IMR-90 (cell line): ENCODE data around the gene SLC66A2. TPM values are rescaled to one million over a fixed set of nuclear protein-coding genes. Genes with fewer than 3 reads are reported as not detected.

Source experiments
- ATAC-seq: fragments of 200-7000 bp; cut with Tn5 transposase; 2 replicates; pipeline ENCODE4 v1.9.1; 2020; ENCODE audit warnings: low read depth, mild to moderate bottlenecking, moderate library complexity
- BruUV-seq: library from RNA; stranded (reverse); fragments of 400-500 nt; replicated peaks from 2 replicates; lab custom pipeline; 2021; lab: Mats Ljungman, UMichigan
- CTCF ChIA-PET: fragments of 300-600 bp; formaldehyde crosslinking; extraction: SDS; loops from one replicate; lab custom pipeline; 2021; ENCODE audit warnings: antibody characterized with exemption; lab: Yijun Ruan, JAX
- POLR2A ChIA-PET: fragments of 300-600 bp; sonication (Branson Sonifier 250); formaldehyde crosslinking; loops from one replicate; lab custom pipeline; 2022; ENCODE audit warnings: antibody characterized with exemption; ENCODE audit not compliant: unreplicated experiment; lab: Charles Lee
- DNase-seq: peaks from one replicate; pipeline ENCODE4 v3.0.0; 2013
- H2AFZ ChIP-seq: replicated peaks from 2 replicates; pipeline ENCODE3; 2013; ENCODE audit warnings: low read length, mild to moderate bottlenecking; ENCODE audit not compliant: poor library complexity
- H2AK5ac ChIP-seq: 2 replicates; pipeline ENCODE4 v1.6.1; 2013; ENCODE audit warnings: low read depth, low read length, inconsistent platforms
- H2AK9ac ChIP-seq: replicated peaks from 2 replicates; pipeline ENCODE3; 2013; ENCODE audit warnings: mild to moderate bottlenecking, low read depth, low read length, moderate library complexity; ENCODE audit not compliant: poor library complexity
- H2BK120ac ChIP-seq: 2 replicates; pipeline ENCODE4 v1.6.1; 2013; ENCODE audit warnings: low read depth, low read length, inconsistent platforms
- H2BK15ac ChIP-seq: 3 replicates; pipeline ENCODE4 v1.6.1; 2013; ENCODE audit warnings: low read depth, low read length, inconsistent platforms
- H2BK20ac ChIP-seq: 2 replicates; pipeline ENCODE4 v1.6.1; 2013; ENCODE audit warnings: low read depth, mild to moderate bottlenecking, inconsistent platforms, low read length, moderate library complexity
- H2BK5ac ChIP-seq: 2 replicates; pipeline ENCODE4 v1.6.1; 2013; ENCODE audit warnings: mild to moderate bottlenecking, low read depth, low read length, inconsistent platforms; ENCODE audit not compliant: poor library complexity, severe bottlenecking
- H3K14ac ChIP-seq: replicated peaks from 2 replicates; pipeline ENCODE4 v1.6.1; 2013; ENCODE audit warnings: low read depth, low read length, inconsistent platforms
- H3K18ac ChIP-seq: 2 replicates; pipeline ENCODE4 v1.6.1; 2013; ENCODE audit warnings: low read depth, low read length, control low read depth
- H3K23ac ChIP-seq: 2 replicates; pipeline ENCODE4 v1.6.1; 2013; ENCODE audit warnings: low read depth, low read length, inconsistent platforms
- H3K27ac ChIP-seq: 2 replicates; pipeline ENCODE4 v1.5.1; 2013; ENCODE audit warnings: mild to moderate bottlenecking, control low read depth, low read length; ENCODE audit not compliant: insufficient read depth
- H3K27me3 ChIP-seq: 2 replicates; pipeline ENCODE4 v1.6.1; 2013; ENCODE audit warnings: low read length; ENCODE audit not compliant: control insufficient read depth, insufficient read depth
- H3K36me3 ChIP-seq: 2 replicates; pipeline ENCODE4 v1.6.1; 2013; ENCODE audit warnings: low read length, mixed read lengths; ENCODE audit not compliant: control insufficient read depth, insufficient read depth
- H3K4ac ChIP-seq: 2 replicates; pipeline ENCODE4 v1.6.1; 2013; ENCODE audit warnings: low read depth, low read length, inconsistent platforms
- H3K4me1 ChIP-seq: 2 replicates; pipeline ENCODE4 v1.6.1; 2013; ENCODE audit warnings: low read length, mixed read lengths; ENCODE audit not compliant: control insufficient read depth, insufficient read depth
- H3K4me2 ChIP-seq: 2 replicates; pipeline ENCODE4 v1.6.1; 2013; ENCODE audit warnings: low read depth, mild to moderate bottlenecking, control low read depth, low read length, moderate library complexity
- H3K4me3 ChIP-seq: 2 replicates; pipeline ENCODE4 v1.5.1; 2013; ENCODE audit warnings: low read depth, mild to moderate bottlenecking, control low read depth, low read length, moderate library complexity; ENCODE audit not compliant: insufficient read depth
- H3K56ac ChIP-seq: 2 replicates; pipeline ENCODE4 v1.6.1; 2013; ENCODE audit warnings: low read length, inconsistent platforms; ENCODE audit not compliant: insufficient read depth; ENCODE audit errors: extremely low read depth
- H3K79me1 ChIP-seq, 2 experiments: 2 replicates each; pipeline ENCODE4 v1.6.1; 2013; ENCODE audit warnings: low read length in 2 of 2, inconsistent platforms in 1 of 2, low read depth in 1 of 2
- H3K9ac ChIP-seq: 2 replicates; pipeline ENCODE4 v1.6.1; 2013; ENCODE audit warnings: low read depth, low read length, control low read depth
- H3K9me1 ChIP-seq: 2 replicates; pipeline ENCODE4 v1.6.1; 2013; ENCODE audit warnings: low read length, inconsistent platforms; ENCODE audit not compliant: insufficient read depth
- H3K9me3 ChIP-seq: 2 replicates; pipeline ENCODE4 v1.6.1; 2013; ENCODE audit warnings: low read length; ENCODE audit not compliant: control insufficient read depth, insufficient read depth
- H4K20me1 ChIP-seq: 2 replicates; pipeline ENCODE4 v1.6.1; 2013; ENCODE audit warnings: low read length, inconsistent platforms; ENCODE audit not compliant: insufficient read depth
- H4K5ac ChIP-seq: 2 replicates; pipeline ENCODE4 v1.6.1; 2013; ENCODE audit warnings: mild to moderate bottlenecking, low read depth, low read length, control low read depth
- H4K8ac ChIP-seq, 2 experiments: 2 replicates each; pipeline ENCODE4 v1.6.1; 2013; ENCODE audit warnings: low read depth in 2 of 2, low read length in 2 of 2, control low read depth in 1 of 2, inconsistent platforms in 1 of 2
- H4K91ac ChIP-seq: 2 replicates; pipeline ENCODE4 v1.6.1; 2013; ENCODE audit warnings: low read depth, low read length, inconsistent platforms; ENCODE audit not compliant: insufficient read depth
- BHLHE40 ChIP-seq: fragments of 150-350 bp; IDR thresholded peaks from 2 replicates; pipeline ENCODE4 v1.6.1; 2016; ENCODE audit warnings: mild to moderate bottlenecking, low read depth, low read length
- CEBPB ChIP-seq: IDR thresholded peaks from 2 replicates; pipeline ENCODE4 v1.6.1; 2012; ENCODE audit warnings: low read depth, low read length, improper control_type of control experiment
- CTCF ChIP-seq: conservative IDR thresholded peaks from 2 replicates; pipeline ENCODE4 v1.5.1; 2012; ENCODE audit warnings: mild to moderate bottlenecking, low read depth, low read length, improper control_type of control experiment
- ELK1 ChIP-seq: fragments of 150-350 bp; IDR thresholded peaks from 2 replicates; pipeline ENCODE4 v1.6.1; 2016; ENCODE audit warnings: low read depth, mild to moderate bottlenecking, low read length, moderate library complexity, borderline replicate concordance
- FOS ChIP-seq: fragments of 150-350 bp; IDR thresholded peaks from 2 replicates; pipeline ENCODE4 v1.6.1; 2016; ENCODE audit warnings: low read depth, low read length
- MAFK ChIP-seq: IDR thresholded peaks from 2 replicates; pipeline ENCODE4 v1.6.1; 2012; ENCODE audit warnings: low read depth, low read length, improper control_type of control experiment
- MXI1 ChIP-seq: IDR thresholded peaks from 2 replicates; pipeline ENCODE4 v1.6.1; 2012; ENCODE audit warnings: low read depth, mild to moderate bottlenecking, low read length, moderate library complexity, borderline replicate concordance
- NFE2L2 ChIP-seq: fragments of 150-350 bp; IDR thresholded peaks from 2 replicates; pipeline ENCODE4 v1.6.1; 2016; ENCODE audit warnings: low read depth, mild to moderate bottlenecking, low read length
- POLR2A ChIP-seq: IDR thresholded peaks from 2 replicates; pipeline ENCODE4 v1.6.1; 2012; ENCODE audit warnings: mild to moderate bottlenecking, low read depth, low read length
- RAD21 ChIP-seq: IDR thresholded peaks from 2 replicates; pipeline ENCODE4 v1.6.1; 2012; ENCODE audit warnings: low read length, improper control_type of control experiment
- RCOR1 ChIP-seq: IDR thresholded peaks from 2 replicates; pipeline ENCODE4 v1.6.1; 2012; ENCODE audit warnings: mild to moderate bottlenecking, low read length, improper control_type of control experiment; ENCODE audit not compliant: insufficient replicate concordance
- RFX5 ChIP-seq: IDR thresholded peaks from 2 replicates; pipeline ENCODE4 v1.8.0; 2012; ENCODE audit warnings: low read depth, mild to moderate bottlenecking, low read length, moderate library complexity
- SMC3 ChIP-seq: fragments of 150-350 bp; IDR thresholded peaks from 2 replicates; pipeline ENCODE4 v1.6.1; 2016; ENCODE audit warnings: low read depth, mild to moderate bottlenecking, antibody characterized with exemption, low read length, moderate library complexity
- USF2 ChIP-seq: fragments of 150-350 bp; IDR thresholded peaks from 2 replicates; pipeline ENCODE4 v1.6.1; 2017; ENCODE audit warnings: mild to moderate bottlenecking, antibody characterized with exemption, low read length, low read depth
- whole genome bisulfite sequencing, 2 experiments: methylation state at CpG; one replicate each; pipeline versions ENCODE4 v1.1.5 to v1.1.7; 2013; ENCODE audit warnings: missing lambda C conversion rate in 2 of 2; ENCODE audit not compliant: insufficient read length in 1 of 2; ENCODE audit errors: extremely low coverage in 2 of 2; 5-methylcytosine and 5-hydroxymethylcytosine counted together
- dilution Hi-C: fragments of 300-500 bp; cut with HindIII; formaldehyde crosslinking; loops from one replicate; pipeline ENCODE4 v1.14.3; 2018; ENCODE audit warnings: low sequenced_read_pairs; ENCODE audit not compliant: unreplicated experiment
- in situ Hi-C: fragments of 300-500 bp; cut with MboI; formaldehyde crosslinking; loops from 3 replicates; pipeline ENCODE4 v1.14.3; 2019; ENCODE audit warnings: low sequenced_read_pairs, inconsistent platforms, mixed read lengths
- intact Hi-C: fragments of 100-400 bp; cut with micrococcal nuclease; formaldehyde crosslinking; loops from 2 replicates; pipeline ENCODE4 v1.10.0; 2022
- polyA plus RNA-seq, 3 experiments: library from polyadenylated mRNA; depleted of rRNA; stranded (reverse); fragments of >200 nt; gene quantifications; 2 replicates each; pipeline ENCODE4 v1.2.3, GENCODE V29; 2012; ENCODE audit warnings: low replicate concordance in 1 of 3
- total RNA-seq: library from RNA; depleted of rRNA; stranded (reverse); fragments of >200 nt; gene quantifications from 2 replicates; pipeline ENCODE4 v1.2.3, GENCODE V29; 2012

Gene SLC66A2
- total and polyA plus RNA-seq, 2 of the 4 experiments (the other 2 are of a cell fraction): 17.6 to 23.5 TPM

- TF ChIP-seq BHLHE40: no peak
- no peak for TF ChIP-seq FOS
- TF ChIP-seq MXI1: no peak
- TF ChIP-seq RAD21: no peak
Observed at GRCh38 chr18:79919089-79919488, 32.4 kb downstream of the SLC66A2 start (continued).

GRCh38 chr18:79918615-79919011 is 32.8 kb downstream of the SLC66A2 start:
- dilution Hi-C loops: no loop called here
- DNase-seq (no peak), ATAC-seq (no peak)
- peaks cover 10 to 23% of the 10 kb centered on the region in 2 experiments; a peak in 3 of 4 replicates for H3K79me1 ChIP-seq
- H2BK20ac ChIP-seq: no peak overlapping the region
- ChIA-PET POLR2A (no interaction called here), CTCF (no interaction called here)
- H3K4me2 ChIP-seq: no peak overlapping the region
- H3K9ac ChIP-seq: no peak overlapping the region
- H4K20me1 ChIP-seq: peaks cover 9% of the 10 kb centered on the region; the same call in 1 of the 2 replicates
- no peak overlapping the region for H3K4ac ChIP-seq
- in situ Hi-C loops: no loop called here
- intact Hi-C loops: no loop called here
- no peak overlapping the region for H4K8ac ChIP-seq
- H4K91ac ChIP-seq: no peak overlapping the region
- no peak overlapping the region for H2BK15ac ChIP-seq
- H2AFZ ChIP-seq: peak overlapping the region; percentile 21
- H2BK5ac ChIP-seq: no peak overlapping the region
- H2AK5ac ChIP-seq: no peak overlapping the region
- H3K9me1 ChIP-seq: no peaks in the 10 kb centered on the region
- peaks cover 11% of the 10 kb centered on the region; the same call in 1 of the 2 replicates for H3K9me3 ChIP-seq
- H3K27ac ChIP-seq: no peak overlapping the region
- BruUV-seq: no TSS peak
- H2BK120ac ChIP-seq: no peak overlapping the region
- H2AK9ac ChIP-seq: no peak overlapping the region
- H4K5ac ChIP-seq: no peak overlapping the region
- no peak overlapping the region for H3K14ac ChIP-seq
- no peak overlapping the region for H3K4me3 ChIP-seq
- no peaks in the 10 kb centered on the region for H3K4me1 ChIP-seq
- no peaks in the 10 kb centered on the region for H3K27me3 ChIP-seq
- H3K36me3 ChIP-seq: peaks cover 51% of the 10 kb centered on the region
- no peak overlapping the region for H3K23ac ChIP-seq
- 97% methylated on average over 15 of the region's 20 CpGs; no CpG with 5 or more reads in 1 of the 2 experiments for WGBS, 2 experiments
- no peak overlapping the region for H3K56ac ChIP-seq
- H3K18ac ChIP-seq: no peak overlapping the region
- TF ChIP-seq CTCF (no peak), USF2 (no peak), FOS (no peak), ELK1 (no peak), RFX5 (no peak), SMC3 (no peak), MXI1 (no peak), CEBPB (no peak), RAD21 (no peak), RCOR1 (no peak), POLR2A (no peak), MAFK (no peak), BHLHE40 (no peak), NFE2L2 (no peak)
